Measurements from ENCODE around the gene COL8A1.

The COL8A1 gene

DNA sequence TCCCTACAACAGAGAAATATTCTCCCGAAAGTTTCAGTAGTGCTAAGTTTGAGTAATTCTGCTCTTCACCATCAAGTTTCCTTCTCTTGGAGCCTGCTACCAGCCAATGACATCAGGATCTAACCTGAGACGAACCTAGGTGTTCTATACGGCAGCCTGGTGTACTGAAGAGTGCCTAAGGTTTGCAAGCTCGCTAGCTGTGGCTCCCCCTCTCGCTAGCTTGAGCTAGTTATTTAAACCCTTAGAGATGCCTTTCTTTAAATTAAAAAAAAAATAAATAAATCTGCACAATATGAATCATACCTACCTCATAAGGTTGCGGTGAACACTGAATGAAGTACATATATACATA, 1.4 kb upstream of the COL8A1 start:
- in situ Hi-C loops (cut with HindIII; ENCODE audit: low pct_ligation_motif_present, low pct_unique_long_range_greater_than_20kb, low sequenced_read_pairs): no loop called here
- DNase-seq: peak; percentile 67

DNA sequence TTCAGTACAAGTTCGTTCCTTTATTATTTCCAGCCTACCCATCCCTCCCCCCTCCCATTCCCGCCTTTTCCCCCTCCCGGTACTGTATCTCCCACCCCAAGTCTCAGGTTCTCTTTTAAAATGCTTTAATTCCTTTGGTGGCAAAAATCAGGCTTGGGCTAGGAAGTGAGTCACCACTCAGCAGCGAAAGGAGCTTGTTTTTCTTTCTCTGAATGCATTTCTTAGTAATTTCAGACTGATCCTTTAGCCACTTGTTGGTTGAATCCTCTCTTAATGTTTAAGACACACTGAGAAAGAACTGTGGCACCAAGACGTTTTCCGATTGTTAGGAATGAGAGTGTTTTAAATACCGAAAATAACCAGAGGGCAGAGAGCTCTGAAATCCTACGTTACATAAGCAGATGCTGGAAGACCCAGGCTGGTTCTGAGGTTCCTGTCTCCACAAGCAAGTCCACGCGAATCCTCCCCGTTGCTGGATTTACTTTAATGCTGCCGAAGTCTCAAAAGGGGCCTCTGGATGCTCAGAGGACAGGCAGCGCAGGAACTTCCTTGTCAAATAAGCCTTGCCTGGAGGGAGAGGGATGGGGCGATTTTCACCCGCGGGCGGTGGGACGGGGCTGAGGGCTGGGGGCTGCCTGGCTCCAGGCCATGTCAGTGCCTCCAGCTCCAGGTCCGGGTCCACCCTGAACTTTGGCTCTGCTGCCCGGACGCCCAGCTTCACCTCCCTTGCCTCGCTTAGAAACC, 854 bp upstream of the COL8A1 start:
- DNase-seq: peak; percentile 62
- in situ Hi-C loops (cut with HindIII; ENCODE audit: low pct_ligation_motif_present, low pct_unique_long_range_greater_than_20kb, low sequenced_read_pairs): no loop called here

DNA sequence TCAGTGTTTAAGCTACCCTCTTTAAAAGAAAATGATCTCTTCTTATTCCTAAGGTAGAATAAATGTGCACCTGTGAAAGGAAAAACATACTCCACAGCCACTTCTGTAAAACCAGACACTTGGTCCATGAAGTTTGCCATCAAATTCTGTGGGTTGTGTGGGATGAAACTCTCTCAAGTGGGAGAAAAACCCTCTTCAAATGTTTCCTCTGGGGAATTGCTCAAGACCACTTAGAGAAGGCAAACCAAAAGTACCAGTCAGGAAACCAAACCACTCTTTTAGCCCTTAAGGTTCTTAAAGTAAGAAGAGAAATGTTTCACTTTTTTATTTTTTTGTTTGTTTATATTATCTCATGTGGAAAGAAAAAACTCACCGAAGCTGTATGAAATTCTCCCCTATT, 1.2 kb downstream of the COL8A1 start:
- in situ Hi-C loops (cut with HindIII; ENCODE audit: low pct_ligation_motif_present, low pct_unique_long_range_greater_than_20kb, low sequenced_read_pairs): no loop called here
- peak; percentile 24 for DNase-seq

DNA sequence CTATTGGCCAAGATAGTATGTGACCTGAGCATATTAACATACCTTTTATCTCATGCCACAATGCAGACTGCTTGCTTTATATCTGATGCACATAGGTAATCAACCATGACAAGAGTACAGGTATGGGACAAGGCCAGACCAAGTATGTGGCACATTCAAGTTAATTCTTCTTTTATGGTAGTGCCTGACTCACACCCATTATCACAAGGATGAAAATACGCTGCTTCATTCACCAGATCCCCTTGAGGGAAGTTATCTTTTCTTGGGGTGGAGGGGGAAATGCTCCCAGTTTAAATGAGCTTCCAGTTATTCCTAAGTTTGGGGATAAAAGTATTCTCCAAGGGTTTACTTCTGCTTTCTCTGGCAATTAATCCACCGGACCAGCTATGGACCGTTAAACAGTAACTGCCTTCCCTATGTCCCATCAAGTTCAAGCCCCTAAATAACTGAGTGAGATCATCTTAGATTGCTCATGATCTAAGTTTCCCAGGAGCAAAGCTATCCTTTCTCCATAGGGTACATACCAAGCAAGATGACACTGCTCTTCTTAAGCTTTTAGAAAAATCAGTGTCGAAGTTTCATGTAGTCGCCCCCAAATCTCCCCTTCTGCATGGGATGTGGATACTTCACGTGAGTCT, 1.9 kb downstream of the COL8A1 start:
- DNase-seq: peak; percentile 54
- in situ Hi-C loops (cut with HindIII; ENCODE audit: low pct_ligation_motif_present, low pct_unique_long_range_greater_than_20kb, low sequenced_read_pairs): no loop called here

DNA sequence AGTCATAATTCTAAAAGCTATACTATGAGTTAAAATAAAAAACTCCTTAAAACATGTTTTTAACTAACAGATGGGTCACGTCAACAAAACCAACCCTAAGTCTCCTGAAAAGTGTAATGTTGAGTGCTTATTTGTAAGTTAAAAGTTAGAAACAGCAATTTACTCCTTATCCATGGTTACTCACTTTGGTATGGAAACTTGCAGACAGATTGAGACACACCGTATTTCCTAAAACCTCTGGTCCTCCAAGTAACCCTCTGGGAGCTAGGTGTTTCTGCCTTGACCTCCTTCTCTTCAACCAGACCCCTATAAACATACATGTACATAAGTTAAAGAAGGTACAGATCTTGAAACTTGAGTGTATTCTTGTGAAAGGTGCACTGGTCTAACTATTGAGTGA, 3.1 kb downstream of the COL8A1 start:
- in situ Hi-C loops (cut with HindIII; ENCODE audit: low pct_ligation_motif_present, low pct_unique_long_range_greater_than_20kb, low sequenced_read_pairs): no loop called here
- DNase-seq: no peak

DNA sequence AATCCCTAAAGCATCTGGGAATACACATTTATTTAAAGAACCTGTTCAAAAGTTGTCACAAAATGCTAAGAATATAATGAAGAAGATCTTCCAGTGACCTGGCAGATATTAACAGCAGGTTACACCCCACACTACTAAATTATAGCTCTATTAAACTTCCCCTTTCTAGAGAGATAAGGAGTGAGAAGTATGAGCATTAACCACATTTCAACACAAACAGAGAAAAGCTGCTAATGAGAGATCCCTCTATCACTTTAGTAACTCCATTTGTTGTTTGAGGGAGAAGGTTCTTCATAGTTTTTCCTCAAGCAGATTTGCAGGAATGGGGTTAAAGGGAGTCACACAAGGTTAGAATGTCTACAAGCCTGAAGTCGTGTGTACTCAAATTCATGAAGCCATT, 3.6 kb downstream of the COL8A1 start:
- in situ Hi-C loops (cut with HindIII; ENCODE audit: low pct_ligation_motif_present, low pct_unique_long_range_greater_than_20kb, low sequenced_read_pairs): no loop called here
- DNase-seq: no peak

DNA sequence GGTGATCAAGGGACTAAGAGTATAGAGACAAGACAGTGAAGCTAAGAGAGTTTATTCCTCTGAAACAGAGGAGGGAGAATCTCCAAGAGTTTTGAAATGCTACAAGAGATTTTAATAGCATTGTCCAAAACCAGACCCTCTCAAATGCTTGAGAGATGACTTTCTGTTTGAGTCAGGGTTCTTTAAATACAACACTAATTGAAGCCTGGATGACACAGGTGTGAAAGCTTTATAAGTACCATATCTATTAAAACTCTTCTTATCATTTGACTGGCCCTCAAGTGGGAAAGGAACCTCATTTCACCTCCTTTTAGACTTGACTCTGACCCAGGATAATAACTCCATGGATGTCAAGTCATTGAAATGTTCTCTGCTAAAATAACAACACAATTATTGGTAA, 5.6 kb downstream of the COL8A1 start:
- no peak for DNase-seq
- in situ Hi-C loops (cut with HindIII; ENCODE audit: low pct_ligation_motif_present, low pct_unique_long_range_greater_than_20kb, low sequenced_read_pairs): no loop called here

DNA sequence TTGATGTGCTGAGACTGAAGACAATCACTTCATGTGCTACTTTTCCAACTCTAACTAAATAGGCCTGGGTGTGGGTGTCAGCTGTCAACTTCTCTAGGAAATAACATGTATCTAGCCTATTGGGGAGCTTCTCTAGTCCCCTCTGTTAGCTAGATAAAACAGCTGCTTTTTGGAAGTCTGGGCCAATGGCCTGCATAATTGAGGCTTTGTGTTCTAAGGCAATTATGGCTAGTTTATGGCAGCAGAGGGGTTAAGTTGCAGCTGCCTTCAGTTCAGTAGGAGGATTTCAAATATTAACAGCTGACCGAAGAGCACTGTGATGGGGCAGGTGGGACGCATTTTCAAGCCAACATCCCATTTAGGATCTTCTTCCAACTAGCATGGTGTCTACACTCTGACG, 6.4 kb downstream of the COL8A1 start:
- in situ Hi-C loops (cut with HindIII; ENCODE audit: low pct_ligation_motif_present, low pct_unique_long_range_greater_than_20kb, low sequenced_read_pairs): no loop called here
- DNase-seq: no peak

DNA sequence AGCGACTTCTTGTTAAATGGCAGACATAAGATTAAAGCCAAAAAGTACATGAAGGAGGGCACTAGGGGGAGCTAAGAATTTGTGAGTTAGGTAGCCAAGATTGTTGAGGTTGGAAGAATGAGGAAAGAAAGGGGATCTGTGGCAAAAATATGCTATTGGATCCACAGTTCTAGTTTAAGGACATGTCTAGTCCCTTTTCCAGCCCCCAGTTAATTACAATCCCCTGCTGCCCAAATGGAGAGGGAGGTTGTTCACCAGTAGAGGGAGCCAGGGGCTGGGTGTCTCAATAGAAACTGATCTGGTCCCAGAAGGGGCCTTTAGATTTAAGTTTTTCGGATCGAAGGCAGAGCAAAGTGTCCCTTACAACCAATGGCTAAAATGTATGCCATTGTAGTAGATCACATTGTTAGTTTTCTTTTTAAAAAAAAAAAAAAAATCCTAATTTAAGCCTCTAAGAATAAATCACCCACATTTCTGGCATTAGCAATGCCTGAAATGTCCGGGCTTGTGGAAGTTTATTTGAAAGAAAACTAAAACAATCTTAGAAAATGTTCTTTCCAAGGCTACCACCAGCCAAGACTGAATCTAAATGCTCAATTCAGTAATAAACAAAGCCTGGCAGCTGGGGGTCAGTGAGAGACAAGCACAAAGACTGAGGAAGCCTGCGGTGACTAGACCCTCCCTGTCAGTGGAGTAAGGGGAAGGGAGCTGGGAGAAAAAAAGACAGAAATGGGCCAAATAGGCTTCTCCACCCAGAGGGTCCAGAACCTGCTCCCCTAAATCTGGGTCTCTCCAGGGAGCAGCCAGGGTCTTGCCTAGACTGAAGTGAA, 7.1 kb downstream of the COL8A1 start:
- DNase-seq: peak; percentile 56
- in situ Hi-C loops (cut with HindIII; ENCODE audit: low pct_ligation_motif_present, low pct_unique_long_range_greater_than_20kb, low sequenced_read_pairs): no loop called here

DNA sequence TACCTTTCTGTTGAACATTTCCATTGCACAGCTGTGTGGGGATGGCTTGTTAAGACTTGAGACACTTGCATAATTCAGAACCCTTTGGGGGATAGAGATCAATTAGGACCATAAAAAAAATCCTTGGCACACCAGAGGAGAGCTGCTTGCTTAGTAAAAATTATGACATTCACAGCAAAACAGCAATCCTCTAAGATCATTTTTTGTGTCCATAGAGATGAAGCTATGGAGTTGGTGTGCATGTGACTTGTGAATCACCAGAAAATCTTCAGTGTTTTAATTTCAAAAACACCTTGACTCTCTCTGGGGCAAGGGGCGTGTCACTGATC, 7.7 kb downstream of the COL8A1 start:
- DNase-seq: no peak
- in situ Hi-C loops (cut with HindIII; ENCODE audit: low pct_ligation_motif_present, low pct_unique_long_range_greater_than_20kb, low sequenced_read_pairs): no loop called here

DNA sequence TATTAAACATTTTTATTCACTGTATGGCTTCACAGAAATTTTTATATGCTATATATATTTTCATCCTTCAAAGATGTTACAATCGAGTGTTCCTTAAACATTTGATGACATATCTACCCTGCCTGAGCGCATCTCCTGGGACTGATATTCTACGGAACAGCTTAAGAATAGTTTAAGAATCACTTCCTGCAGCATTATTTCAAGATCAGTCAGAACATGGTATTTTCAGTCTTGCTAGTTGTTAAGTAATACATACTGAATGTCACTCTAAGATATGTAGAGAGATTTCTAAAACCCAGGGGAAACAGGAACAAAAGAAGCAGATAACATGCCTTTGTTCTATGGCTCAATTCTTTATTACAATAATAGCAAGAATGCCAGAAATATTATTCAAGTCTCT, 8.7 kb downstream of the COL8A1 start:
- in situ Hi-C loops (cut with HindIII; ENCODE audit: low pct_ligation_motif_present, low pct_unique_long_range_greater_than_20kb, low sequenced_read_pairs): no loop called here
- DNase-seq: peak; percentile 22

DNA sequence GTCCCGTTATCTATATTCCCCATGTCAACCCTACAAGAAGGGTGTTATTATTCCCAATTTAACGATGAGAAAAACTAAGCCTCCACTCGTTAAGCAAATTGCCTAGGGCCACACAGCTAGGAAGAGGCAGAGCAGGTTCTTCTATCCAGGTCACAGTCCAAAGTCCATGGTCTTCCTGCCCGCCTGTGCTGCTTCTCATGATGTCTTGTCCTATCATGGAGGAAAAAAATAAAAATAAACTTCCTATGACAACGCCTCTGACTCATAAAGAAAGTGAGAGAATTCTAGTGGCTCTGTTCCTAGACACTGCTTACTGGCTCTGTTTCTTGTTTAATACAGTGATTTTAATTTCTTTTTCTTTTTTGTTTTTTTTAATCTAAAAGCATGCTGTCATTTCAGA, 9.7 kb downstream of the COL8A1 start:
- in situ Hi-C loops (cut with HindIII; ENCODE audit: low pct_ligation_motif_present, low pct_unique_long_range_greater_than_20kb, low sequenced_read_pairs): no loop called here
- peak; percentile 79 for DNase-seq

DNA sequence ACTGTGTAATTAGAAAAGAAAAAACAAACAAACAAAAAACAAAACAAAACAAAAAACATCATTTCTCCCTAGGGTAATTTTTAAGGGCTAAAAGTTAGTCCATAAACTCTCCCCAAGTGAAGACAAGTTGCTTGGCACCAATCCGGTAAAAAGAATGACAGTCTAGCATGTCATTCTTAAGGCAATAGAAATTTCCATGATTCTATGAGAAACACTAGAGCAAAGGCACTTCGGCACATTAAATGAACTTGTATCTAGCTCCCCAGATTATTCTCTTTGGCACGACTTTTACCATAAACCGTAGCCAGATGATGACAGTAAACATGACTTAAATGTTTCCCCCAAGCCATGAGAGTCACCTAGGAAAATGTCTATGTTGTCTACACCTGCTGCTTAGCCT, 10.1 kb downstream of the COL8A1 start:
- in situ Hi-C loops (cut with HindIII; ENCODE audit: low pct_ligation_motif_present, low pct_unique_long_range_greater_than_20kb, low sequenced_read_pairs): no loop called here

DNA sequence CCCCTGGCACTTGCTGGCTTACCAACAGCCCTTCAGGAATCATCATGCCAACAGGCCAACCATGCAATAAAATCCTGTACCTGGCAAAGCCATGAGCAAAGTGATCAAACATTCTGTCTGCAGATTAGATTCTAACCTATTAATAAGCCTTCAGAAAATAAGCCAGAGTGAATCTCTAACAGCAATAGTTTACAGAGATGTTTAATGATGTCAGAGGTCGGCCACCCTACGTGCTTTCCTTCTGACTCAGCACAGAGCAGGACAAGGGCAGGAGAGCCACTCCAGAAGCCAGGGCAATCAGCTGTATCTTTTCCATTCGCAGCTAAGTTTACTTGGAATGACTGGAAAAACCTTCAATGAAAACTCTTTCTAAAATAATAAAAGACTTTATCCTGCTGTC, 13.1 kb downstream of the COL8A1 start:
- in situ Hi-C loops (cut with HindIII; ENCODE audit: low pct_ligation_motif_present, low pct_unique_long_range_greater_than_20kb, low sequenced_read_pairs): no loop called here
- DNase-seq: peak; percentile 94

More for the DNA sequence above, 10.1 kb downstream of the COL8A1 start:
- DNase-seq: no peak

DNA sequence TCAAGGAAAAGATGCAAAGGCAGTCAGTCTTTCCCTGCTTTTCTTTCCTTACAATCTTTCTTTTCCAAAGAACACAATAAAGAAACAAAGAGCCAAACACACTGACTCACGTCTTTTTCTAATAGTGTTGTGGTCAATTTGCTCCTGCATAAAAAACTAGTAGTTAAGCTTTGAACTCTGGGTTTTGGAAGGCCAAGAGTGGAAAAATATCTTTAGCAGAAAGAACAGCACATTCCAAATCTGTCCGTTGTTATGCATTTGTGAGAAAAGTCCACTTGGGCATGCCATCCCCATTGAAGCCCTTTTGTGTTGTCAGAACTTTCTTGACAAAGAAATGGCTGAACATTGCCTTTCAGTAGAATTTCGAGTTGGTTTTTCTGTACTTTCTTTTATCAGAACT, 18.2 kb downstream of the COL8A1 start:
- no peak for DNase-seq
- in situ Hi-C loops (cut with HindIII; ENCODE audit: low pct_ligation_motif_present, low pct_unique_long_range_greater_than_20kb, low sequenced_read_pairs): no loop called here

DNA sequence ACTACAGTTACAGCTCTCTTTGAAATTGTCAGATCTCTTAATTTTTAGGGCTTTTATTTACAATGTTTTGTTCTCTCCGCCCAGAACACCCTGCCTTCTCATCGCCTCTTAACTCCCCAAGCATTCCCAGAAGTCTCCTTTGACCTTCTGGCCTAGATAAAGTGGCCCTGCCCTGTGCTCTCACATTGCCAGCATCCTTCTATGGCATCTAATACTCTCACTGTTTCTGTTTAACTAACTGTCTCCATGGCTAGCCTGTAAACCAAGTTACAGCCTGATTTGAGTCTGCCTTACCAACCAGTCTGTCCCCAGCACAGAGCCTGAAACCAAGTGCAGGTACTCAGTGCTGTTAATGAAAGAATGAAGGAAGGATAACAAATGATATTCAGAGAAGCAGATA, 19.9 kb downstream of the COL8A1 start:
- in situ Hi-C loops (cut with HindIII; ENCODE audit: low pct_ligation_motif_present, low pct_unique_long_range_greater_than_20kb, low sequenced_read_pairs): no loop called here
- DNase-seq: peak; percentile 23

DNA sequence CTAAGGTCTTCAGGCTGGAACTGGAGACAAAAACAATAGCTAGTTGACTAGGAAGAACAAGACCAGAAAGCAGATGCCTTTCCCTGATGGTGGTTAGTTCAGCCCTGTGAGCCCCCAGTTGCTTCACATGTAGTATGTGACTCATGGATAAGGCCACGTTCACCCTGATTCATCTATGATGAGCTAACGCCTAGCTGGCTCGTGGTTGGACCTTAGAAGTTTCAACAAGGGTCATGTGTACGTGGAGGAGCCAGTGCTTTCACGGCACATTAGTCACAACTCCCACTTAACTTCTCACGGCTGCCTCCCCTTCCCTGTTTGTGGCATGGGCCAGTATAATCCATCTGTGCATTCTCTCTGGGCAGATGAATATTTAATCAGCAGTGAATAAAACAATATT, 20.6 kb downstream of the COL8A1 start:
- peak; percentile 98 for DNase-seq

DNA sequence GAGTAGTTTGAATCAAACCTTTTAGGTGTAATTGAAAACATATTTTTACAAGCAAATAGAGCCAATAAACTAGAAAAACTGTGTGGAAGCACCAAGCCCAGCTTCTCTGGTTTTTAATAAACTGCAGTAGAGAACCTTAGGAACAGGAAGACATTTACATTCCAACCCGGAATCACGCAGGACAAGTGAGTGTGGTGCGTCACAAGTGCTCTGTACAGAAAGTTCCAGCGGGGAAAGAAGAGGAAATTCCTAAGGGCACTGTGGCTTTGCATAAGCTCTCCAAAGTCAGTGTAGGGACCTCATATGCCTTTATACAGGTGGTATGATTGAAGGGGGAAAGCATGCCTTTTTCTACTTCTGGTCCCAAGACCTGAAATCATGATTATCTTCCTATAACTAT, 21.6 kb downstream of the COL8A1 start:
- no peak for DNase-seq
- in situ Hi-C loops (cut with HindIII; ENCODE audit: low pct_ligation_motif_present, low pct_unique_long_range_greater_than_20kb, low sequenced_read_pairs): no loop called here

More for the DNA sequence above, 20.6 kb downstream of the COL8A1 start:
- in situ Hi-C loops (cut with HindIII; ENCODE audit: low pct_ligation_motif_present, low pct_unique_long_range_greater_than_20kb, low sequenced_read_pairs): no loop called here

DNA sequence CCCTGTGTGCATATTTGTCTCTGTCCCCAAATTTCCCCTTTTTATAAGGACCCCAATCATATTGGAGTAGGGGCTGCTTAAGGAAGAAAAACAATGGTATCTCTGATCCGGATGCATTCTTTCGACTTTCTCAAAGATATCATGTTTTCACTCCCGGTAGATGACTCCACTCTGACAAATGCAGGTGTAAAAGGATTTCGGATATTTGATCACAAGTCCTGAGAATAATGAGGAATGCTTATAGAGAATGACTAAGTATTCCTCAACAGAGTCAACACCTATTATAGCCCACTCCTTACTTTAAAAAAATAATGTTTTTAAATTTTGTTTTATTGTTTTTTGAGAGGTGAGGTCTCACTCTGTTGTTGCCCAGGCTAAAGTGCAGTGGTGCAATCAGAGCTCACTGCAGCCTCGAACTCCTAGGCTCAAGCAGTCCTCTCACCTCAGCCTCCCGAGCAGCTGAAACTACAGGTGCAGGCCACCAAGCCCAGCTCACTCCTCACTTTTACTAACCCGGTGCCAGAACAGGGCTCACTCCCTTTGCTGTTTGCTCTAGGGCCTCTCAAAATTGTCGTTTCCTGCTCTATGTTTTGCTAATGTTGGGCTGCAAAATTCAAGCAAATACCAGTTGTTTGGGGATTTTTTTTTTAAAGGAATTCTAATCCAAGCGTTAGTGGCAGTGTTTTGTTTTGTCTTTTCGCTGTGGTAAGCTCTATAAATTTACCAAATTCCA, 24.6 kb downstream of the COL8A1 start:
- in situ Hi-C loops (cut with HindIII; ENCODE audit: low pct_ligation_motif_present, low pct_unique_long_range_greater_than_20kb, low sequenced_read_pairs): no loop called here
- DNase-seq: no peak

Measured in ACHN (cell line).